Stimulated activated memory B cell treated with anti-CD40 and anti-IgM and Interleukin-4, amounts not matched to agents 10 μg/mL and 1 μg/mL and 100 μg/mL, for 72 hours (primary cell): ENCODE results near the gene RELN.

Experiments
- ATAC-seq: fragments of 150-1000 bp; cut with Tn5 transposase; 2 replicates; pipeline ENCODE4 v1.10.0; 2021
- H3K27ac Mint-ChIP-seq: one replicate; pipeline ENCODE4 v1.8.0; 2022; ENCODE audit warnings: mild to moderate bottlenecking, mixed read lengths
- H3K27me3 Mint-ChIP-seq: one replicate; pipeline ENCODE4 v1.8.0; 2022; ENCODE audit warnings: mixed read lengths
- H3K36me3 Mint-ChIP-seq: one replicate; pipeline ENCODE4 v1.8.0; 2022; ENCODE audit warnings: mixed read lengths
- H3K4me1 Mint-ChIP-seq: one replicate; pipeline ENCODE4 v1.8.0; 2022; ENCODE audit warnings: mixed read lengths
- H3K4me3 Mint-ChIP-seq: one replicate; pipeline ENCODE4 v1.8.0; 2022; ENCODE audit warnings: mild to moderate bottlenecking, moderate library complexity, mixed read lengths
- H3K9me3 Mint-ChIP-seq: one replicate; pipeline ENCODE4 v1.8.0; 2022; ENCODE audit warnings: mixed read lengths

Gene RELN

GRCh38 chr7:103640031-103640779 lies 349.3 kb downstream of the RELN start:
- Mint-ChIP-seq H3K4me1 (no peaks in the 10 kb centered on the region), H3K27ac (no peak overlapping the region), H3K9me3 (peaks cover 3% of the 10 kb centered on the region), H3K36me3 (no peaks in the 10 kb centered on the region), H3K4me3 (no peak overlapping the region), H3K27me3 (no peaks in the 10 kb centered on the region)
- ATAC-seq: no peak

GRCh38 chr7:103637726-103638125 lies 351.7 kb downstream of the RELN start:
- Mint-ChIP-seq H3K9me3 (no peaks in the 10 kb centered on the region), H3K4me3 (no peak overlapping the region), H3K4me1 (no peaks in the 10 kb centered on the region), H3K27ac (no peak overlapping the region), H3K36me3 (no peaks in the 10 kb centered on the region), H3K27me3 (no peaks in the 10 kb centered on the region)
- no peak for ATAC-seq

- H3K27me3 Mint-ChIP-seq: no peaks in the 10 kb centered on the region
- H3K9me3 Mint-ChIP-seq: no peaks in the 10 kb centered on the region
- H3K27ac Mint-ChIP-seq: no peak overlapping the region
- H3K4me3 Mint-ChIP-seq: no peak overlapping the region
- H3K4me1 Mint-ChIP-seq: no peaks in the 10 kb centered on the region
- no peak for ATAC-seq
- no peaks in the 10 kb centered on the region for H3K36me3 Mint-ChIP-seq
These were observed 352.4 kb downstream of the RELN start for GRCh38 chr7:103637094-103637493.

- Mint-ChIP-seq H3K27me3 (no peaks in the 10 kb centered on the region), H3K4me3 (no peak overlapping the region), H3K36me3 (no peaks in the 10 kb centered on the region), H3K9me3 (no peaks in the 10 kb centered on the region), H3K4me1 (no peaks in the 10 kb centered on the region), H3K27ac (no peak overlapping the region)
- no peak for ATAC-seq
These were observed 353.3 kb downstream of the RELN start for GRCh38 chr7:103636153-103636552.

GRCh38 chr7:103632972-103633371 lies 356.5 kb downstream of the RELN start:
- no peaks in the 10 kb centered on the region for H3K9me3 Mint-ChIP-seq
- H3K27ac Mint-ChIP-seq: no peak overlapping the region
- H3K4me1 Mint-ChIP-seq: no peaks in the 10 kb centered on the region
- ATAC-seq: no peak
- H3K36me3 Mint-ChIP-seq: no peaks in the 10 kb centered on the region
- no peaks in the 10 kb centered on the region for H3K27me3 Mint-ChIP-seq
- no peak overlapping the region for H3K4me3 Mint-ChIP-seq

GRCh38 chr7:103632005-103632639 lies 357.3 kb downstream of the RELN start:
- ATAC-seq: no peak

GRCh38 chr7:103630318-103630717 lies 359.1 kb downstream of the RELN start:
- Mint-ChIP-seq H3K4me3 (no peak overlapping the region), H3K27ac (no peak overlapping the region), H3K4me1 (no peaks in the 10 kb centered on the region), H3K36me3 (no peaks in the 10 kb centered on the region), H3K27me3 (no peaks in the 10 kb centered on the region), H3K9me3 (no peaks in the 10 kb centered on the region)
- no peak for ATAC-seq

More at GRCh38 chr7:103632005-103632639, 357.3 kb downstream of the RELN start:
- no peak overlapping the region for H3K4me3 Mint-ChIP-seq
- no peaks in the 10 kb centered on the region for H3K9me3 Mint-ChIP-seq
- no peaks in the 10 kb centered on the region for H3K36me3 Mint-ChIP-seq
- no peaks in the 10 kb centered on the region for H3K27me3 Mint-ChIP-seq
- no peak overlapping the region for H3K27ac Mint-ChIP-seq
- no peaks in the 10 kb centered on the region for H3K4me1 Mint-ChIP-seq

GRCh38 chr7:103628742-103629141 lies 360.7 kb downstream of the RELN start:
- H3K9me3 Mint-ChIP-seq: no peaks in the 10 kb centered on the region
- no peak overlapping the region for H3K4me3 Mint-ChIP-seq
- no peak for ATAC-seq
- no peaks in the 10 kb centered on the region for H3K27me3 Mint-ChIP-seq
- no peaks in the 10 kb centered on the region for H3K4me1 Mint-ChIP-seq
- H3K27ac Mint-ChIP-seq: no peak overlapping the region
- no peaks in the 10 kb centered on the region for H3K36me3 Mint-ChIP-seq

- Mint-ChIP-seq H3K9me3 (no peaks in the 10 kb centered on the region), H3K27ac (no peak overlapping the region), H3K4me3 (no peak overlapping the region), H3K36me3 (no peaks in the 10 kb centered on the region), H3K27me3 (no peaks in the 10 kb centered on the region), H3K4me1 (no peaks in the 10 kb centered on the region)
- no peak for ATAC-seq
These were observed 362.7 kb downstream of the RELN start for GRCh38 chr7:103626776-103627175.

- Mint-ChIP-seq H3K9me3 (peaks cover 4% of the 10 kb centered on the region), H3K27me3 (peaks cover 19% of the 10 kb centered on the region), H3K27ac (no peak overlapping the region), H3K4me1 (no peaks in the 10 kb centered on the region), H3K36me3 (no peaks in the 10 kb centered on the region), H3K4me3 (no peak overlapping the region)
- no peak for ATAC-seq
These were observed 367.2 kb downstream of the RELN start for GRCh38 chr7:103622274-103622673.

GRCh38 chr7:103613655-103614642 lies 375.5 kb downstream of the RELN start:
- H3K27me3 Mint-ChIP-seq: peaks cover 9% of the 10 kb centered on the region
- no peak overlapping the region for H3K4me3 Mint-ChIP-seq
- no peak for ATAC-seq
- no peaks in the 10 kb centered on the region for H3K9me3 Mint-ChIP-seq
- no peak overlapping the region for H3K27ac Mint-ChIP-seq
- H3K4me1 Mint-ChIP-seq: no peaks in the 10 kb centered on the region
- no peaks in the 10 kb centered on the region for H3K36me3 Mint-ChIP-seq

GRCh38 chr7:103609778-103610177 lies 379.7 kb downstream of the RELN start:
- Mint-ChIP-seq H3K27ac (no peak overlapping the region), H3K36me3 (no peaks in the 10 kb centered on the region), H3K4me1 (no peaks in the 10 kb centered on the region), H3K9me3 (no peaks in the 10 kb centered on the region), H3K4me3 (no peak overlapping the region), H3K27me3 (no peaks in the 10 kb centered on the region)
- ATAC-seq: no peak

GRCh38 chr7:103605640-103606039 lies 383.8 kb downstream of the RELN start:
- H3K4me1 Mint-ChIP-seq: no peaks in the 10 kb centered on the region
- H3K9me3 Mint-ChIP-seq: peaks cover 3% of the 10 kb centered on the region
- H3K27me3 Mint-ChIP-seq: peaks cover 15% of the 10 kb centered on the region
- no peak overlapping the region for H3K27ac Mint-ChIP-seq
- no peak overlapping the region for H3K4me3 Mint-ChIP-seq
- ATAC-seq: no peak
- no peaks in the 10 kb centered on the region for H3K36me3 Mint-ChIP-seq

- Mint-ChIP-seq H3K27me3 (peaks cover 37% of the 10 kb centered on the region), H3K27ac (no peak overlapping the region), H3K4me1 (no peaks in the 10 kb centered on the region), H3K4me3 (no peak overlapping the region), H3K36me3 (no peaks in the 10 kb centered on the region), H3K9me3 (peaks cover 3% of the 10 kb centered on the region)
- no peak for ATAC-seq
These were observed 391.0 kb downstream of the RELN start for GRCh38 chr7:103598326-103598905.

- H3K27me3 Mint-ChIP-seq: peaks cover 37% of the 10 kb centered on the region
- no peak overlapping the region for H3K4me3 Mint-ChIP-seq
- H3K4me1 Mint-ChIP-seq: no peaks in the 10 kb centered on the region
- H3K27ac Mint-ChIP-seq: no peak overlapping the region
- peaks cover 3% of the 10 kb centered on the region for H3K9me3 Mint-ChIP-seq
- H3K36me3 Mint-ChIP-seq: no peaks in the 10 kb centered on the region
- no peak for ATAC-seq
These were observed 391.9 kb downstream of the RELN start for GRCh38 chr7:103597606-103598005.
